ENCODE data around the gene SON.

The SON gene

DNA sequence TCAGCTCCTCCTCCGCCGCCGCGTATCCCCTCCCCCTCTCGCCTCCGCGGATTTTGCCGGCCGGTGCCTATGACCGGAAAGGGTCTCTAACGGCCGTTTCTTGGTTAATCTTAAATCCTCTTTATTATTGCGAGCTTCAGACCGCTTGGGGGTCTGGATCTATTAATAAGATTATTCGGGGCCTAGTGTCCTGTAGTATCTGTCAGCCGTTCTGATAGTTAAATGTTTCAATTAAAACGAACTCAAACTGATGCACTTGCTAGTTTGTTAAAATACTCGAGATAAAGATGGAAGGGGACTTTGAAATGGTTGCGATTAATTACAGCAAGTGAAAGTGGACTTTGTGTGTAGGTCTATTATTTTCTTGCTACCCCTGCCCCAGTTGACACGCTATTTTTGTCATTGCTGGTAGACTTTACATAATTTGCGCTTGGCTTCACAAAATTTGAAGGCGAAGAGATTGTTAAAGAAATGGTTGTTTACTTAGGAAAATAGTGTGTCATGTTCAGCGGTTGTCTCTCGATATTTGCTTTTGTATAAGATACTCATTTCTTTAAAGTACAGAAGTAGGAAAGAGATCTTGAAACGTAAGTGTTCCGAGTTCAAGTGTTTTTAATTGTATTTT is 779 bp downstream of the SON start:
- peak; percentile 77 for DNase-seq

DNA sequence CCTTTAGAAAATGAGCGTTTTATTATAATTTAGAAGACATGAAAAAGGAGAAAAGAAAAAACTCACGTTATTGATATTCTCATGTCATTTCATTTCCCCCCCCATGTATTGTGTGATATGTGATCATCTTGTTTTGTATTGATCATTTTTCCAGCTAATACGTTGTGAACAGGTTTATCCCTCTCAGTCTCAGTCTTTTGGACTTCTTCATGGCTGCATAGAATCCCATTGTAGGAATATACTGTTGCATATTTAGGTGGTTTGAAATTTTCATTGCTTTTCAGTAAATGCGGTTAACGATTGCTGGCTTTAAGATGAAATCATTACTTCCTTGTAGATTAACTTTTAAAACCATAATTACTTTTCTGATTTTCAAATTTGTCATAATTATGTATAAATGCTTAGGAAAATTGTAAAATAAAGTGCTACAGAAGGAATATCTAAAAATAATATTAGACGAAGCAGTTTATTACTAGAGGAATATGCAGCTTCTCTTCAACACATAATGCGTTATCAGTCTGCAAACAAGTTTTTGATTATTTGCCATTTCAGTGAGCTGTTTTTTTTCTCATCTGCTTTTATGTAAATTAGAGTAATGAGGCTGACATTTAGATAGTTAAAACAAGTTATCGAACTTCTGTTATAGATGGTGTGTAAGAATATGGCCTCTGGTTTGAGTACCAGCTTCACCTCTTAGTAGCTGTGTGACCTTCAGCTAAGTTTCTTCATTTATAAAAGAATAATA is 1.8 kb downstream of the SON start:
- DNase-seq = no peak

DNA sequence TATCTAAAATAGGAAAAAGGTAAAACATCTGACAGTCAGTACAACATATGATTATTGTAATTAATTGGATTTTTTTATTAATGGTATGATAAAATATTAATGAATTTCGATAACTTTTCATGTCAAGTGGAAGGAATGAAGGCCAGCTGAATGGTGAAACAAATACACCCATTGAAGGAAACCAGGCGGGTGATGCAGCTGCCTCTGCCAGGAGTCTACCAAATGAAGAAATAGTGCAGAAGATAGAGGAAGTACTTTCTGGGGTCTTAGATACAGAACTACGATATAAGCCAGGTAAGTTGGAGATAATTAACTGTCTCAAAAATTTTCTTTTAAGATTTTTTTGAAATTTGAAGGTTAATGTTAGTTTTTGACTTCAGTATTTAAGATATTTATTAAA is 3.2 kb downstream of the SON start:
- DNase-seq = no peak

DNA sequence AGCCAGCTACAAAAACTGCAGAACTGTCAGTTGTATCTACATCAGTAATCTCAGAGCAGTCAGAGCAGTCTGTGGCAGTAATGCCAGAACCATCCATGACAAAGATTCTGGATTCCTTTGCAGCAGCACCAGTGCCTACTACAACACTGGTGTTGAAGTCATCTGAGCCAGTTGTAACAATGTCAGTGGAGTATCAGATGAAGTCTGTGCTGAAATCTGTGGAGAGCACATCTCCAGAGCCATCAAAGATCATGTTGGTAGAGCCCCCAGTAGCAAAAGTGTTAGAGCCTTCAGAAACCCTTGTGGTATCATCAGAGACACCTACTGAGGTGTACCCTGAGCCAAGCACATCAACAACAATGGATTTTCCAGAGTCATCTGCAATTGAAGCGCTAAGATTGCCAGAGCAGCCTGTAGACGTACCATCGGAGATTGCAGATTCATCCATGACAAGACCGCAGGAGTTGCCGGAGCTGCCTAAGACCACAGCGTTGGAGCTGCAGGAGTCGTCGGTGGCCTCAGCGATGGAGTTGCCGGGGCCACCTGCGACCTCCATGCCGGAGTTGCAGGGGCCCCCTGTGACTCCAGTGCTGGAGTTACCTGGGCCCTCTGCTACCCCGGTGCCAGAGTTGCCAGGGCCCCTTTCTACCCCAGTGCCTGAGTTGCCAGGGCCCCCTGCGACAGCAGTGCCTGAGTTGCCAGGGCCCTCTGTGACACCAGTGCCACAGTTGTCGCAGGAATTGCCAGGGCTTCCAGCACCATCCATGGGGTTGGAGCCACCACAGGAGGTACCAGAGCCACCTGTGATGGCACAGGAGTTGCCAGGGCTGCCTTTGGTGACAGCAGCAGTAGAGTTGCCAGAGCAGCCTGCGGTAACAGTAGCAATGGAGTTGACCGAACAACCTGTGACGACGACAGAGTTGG is 7.3 kb downstream of the SON start:
- DNase-seq = no peak

DNA sequence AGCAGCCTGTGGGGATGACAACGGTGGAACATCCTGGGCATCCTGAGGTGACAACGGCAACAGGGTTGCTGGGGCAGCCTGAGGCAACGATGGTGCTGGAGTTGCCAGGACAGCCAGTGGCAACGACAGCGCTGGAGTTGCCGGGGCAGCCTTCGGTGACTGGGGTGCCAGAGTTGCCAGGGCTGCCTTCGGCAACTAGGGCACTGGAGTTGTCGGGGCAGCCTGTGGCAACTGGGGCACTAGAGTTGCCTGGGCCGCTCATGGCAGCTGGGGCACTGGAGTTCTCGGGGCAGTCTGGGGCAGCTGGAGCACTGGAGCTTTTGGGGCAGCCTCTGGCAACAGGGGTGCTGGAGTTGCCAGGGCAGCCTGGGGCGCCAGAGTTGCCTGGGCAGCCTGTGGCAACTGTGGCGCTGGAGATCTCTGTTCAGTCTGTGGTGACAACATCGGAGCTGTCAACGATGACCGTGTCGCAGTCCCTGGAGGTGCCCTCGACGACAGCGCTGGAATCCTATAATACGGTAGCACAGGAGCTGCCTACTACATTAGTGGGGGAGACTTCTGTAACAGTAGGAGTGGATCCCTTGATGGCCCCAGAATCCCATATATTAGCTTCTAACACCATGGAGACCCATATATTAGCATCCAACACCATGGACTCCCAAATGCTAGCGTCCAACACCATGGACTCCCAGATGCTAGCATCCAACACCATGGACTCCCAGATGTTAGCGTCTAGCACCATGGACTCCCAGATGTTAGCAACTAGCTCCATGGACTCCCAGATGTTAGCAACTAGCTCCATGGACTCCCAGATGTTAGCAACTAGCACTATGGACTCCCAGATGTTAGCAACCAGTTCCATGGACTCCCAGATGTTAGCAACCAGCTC is 8.2 kb downstream of the SON start:
- DNase-seq = no peak

DNA sequence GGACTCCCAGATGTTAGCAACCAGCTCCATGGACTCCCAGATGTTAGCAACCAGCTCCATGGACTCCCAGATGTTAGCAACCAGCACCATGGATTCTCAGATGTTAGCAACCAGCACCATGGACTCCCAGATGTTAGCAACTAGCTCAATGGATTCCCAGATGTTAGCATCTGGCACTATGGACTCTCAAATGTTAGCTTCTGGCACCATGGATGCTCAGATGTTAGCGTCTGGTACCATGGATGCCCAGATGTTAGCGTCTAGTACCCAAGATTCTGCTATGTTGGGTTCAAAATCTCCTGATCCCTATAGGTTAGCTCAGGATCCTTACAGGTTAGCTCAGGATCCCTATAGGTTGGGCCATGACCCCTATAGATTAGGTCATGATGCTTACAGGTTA is 8.8 kb downstream of the SON start:
- no peak for DNase-seq

DNA sequence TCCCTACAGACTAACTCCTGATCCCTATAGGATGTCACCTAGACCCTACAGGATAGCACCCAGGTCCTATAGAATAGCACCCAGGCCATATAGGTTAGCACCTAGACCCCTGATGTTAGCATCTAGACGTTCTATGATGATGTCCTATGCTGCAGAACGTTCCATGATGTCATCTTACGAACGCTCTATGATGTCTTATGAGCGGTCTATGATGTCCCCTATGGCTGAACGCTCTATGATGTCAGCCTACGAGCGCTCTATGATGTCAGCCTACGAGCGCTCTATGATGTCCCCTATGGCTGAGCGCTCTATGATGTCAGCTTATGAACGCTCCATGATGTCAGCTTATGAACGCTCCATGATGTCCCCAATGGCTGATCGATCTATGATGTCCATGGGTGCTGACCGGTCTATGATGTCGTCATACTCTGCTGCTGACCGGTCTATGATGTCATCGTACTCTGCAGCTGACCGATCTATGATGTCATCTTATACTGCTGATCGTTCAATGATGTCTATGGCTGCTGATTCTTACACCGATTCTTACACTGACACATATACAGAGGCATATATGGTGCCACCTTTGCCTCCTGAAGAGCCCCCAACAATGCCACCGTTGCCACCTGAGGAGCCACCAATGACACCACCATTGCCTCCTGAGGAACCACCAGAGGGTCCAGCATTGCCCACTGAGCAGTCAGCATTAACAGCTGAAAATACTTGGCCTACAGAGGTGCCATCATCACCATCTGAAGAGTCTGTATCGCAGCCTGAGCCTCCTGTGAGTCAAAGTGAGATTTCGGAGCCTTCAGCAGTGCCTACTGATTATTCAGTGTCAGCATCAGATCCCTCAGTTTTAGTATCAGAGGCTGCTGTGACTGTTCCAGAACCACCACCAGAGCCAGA is 9.5 kb downstream of the SON start:
- no peak for DNase-seq

DNA sequence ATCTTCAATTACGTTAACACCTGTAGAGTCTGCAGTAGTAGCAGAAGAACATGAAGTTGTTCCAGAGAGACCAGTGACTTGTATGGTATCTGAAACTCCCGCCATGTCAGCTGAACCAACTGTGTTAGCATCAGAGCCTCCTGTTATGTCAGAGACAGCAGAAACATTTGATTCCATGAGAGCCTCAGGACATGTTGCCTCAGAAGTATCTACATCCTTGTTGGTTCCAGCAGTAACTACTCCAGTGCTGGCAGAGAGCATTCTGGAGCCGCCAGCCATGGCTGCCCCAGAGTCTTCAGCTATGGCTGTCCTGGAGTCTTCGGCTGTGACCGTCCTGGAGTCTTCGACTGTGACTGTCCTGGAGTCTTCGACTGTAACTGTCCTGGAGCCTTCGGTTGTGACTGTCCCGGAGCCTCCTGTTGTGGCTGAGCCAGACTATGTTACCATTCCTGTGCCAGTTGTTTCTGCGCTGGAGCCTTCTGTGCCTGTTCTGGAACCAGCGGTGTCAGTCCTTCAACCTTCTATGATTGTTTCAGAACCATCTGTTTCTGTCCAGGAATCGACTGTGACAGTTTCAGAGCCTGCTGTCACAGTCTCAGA is 10.3 kb downstream of the SON start:
- DNase-seq = no peak

DNA sequence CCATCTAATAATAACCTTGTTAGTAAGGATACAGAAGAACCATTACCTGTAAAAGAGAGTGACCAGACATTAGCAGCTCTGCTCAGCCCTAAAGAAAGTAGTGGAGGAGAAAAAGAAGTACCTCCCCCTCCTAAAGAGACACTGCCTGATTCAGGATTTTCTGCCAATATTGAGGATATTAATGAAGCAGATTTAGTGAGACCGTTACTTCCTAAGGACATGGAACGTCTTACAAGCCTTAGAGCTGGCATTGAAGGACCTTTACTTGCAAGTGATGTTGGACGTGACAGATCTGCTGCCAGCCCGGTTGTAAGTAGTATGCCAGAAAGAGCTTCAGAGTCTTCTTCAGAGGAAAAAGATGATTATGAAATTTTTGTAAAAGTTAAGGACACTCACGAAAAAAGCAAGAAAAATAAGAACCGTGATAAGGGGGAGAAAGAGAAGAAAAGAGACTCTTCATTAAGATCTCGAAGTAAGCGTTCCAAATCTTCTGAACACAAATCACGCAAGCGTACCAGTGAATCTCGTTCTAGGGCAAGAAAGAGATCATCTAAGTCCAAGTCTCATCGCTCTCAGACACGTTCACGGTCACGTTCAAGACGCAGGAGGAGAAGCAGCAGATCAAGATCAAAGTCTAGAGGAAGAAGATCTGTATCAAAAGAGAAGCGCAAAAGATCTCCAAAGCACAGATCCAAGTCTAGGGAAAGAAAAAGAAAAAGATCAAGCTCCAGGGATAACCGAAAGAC is 11.6 kb downstream of the SON start:
- no peak for DNase-seq

DNA sequence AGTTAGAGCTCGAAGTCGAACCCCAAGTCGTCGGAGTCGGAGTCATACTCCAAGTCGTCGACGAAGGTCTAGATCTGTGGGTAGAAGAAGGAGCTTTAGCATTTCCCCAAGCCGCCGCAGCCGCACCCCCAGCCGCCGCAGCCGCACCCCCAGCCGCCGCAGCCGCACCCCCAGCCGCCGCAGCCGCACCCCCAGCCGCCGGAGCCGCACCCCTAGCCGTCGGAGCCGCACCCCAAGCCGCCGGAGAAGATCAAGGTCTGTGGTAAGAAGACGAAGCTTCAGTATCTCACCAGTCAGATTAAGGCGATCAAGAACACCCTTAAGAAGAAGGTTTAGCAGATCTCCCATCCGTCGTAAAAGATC is 12.1 kb downstream of the SON start:
- DNase-seq = no peak

DNA sequence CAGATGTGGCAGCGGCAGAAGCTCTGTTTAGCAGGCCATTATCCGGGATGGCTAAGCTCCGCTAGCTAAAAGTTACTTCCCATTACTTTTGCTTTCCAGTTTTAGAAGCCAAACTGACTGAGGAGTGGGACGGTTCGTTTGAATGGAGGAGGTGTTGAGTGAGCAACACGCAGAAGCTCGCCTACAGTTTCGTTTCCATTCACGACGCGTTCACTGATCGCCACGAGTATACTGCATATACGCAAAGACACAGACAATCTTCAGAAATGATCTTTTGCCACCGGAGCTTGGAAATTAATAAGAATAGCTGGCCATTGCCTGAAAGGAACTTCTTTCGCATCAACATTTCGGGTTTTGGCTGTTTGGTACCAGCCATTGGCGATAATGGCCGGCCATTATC is 14.6 kb downstream of the SON start:
- DNase-seq = no peak

DNA sequence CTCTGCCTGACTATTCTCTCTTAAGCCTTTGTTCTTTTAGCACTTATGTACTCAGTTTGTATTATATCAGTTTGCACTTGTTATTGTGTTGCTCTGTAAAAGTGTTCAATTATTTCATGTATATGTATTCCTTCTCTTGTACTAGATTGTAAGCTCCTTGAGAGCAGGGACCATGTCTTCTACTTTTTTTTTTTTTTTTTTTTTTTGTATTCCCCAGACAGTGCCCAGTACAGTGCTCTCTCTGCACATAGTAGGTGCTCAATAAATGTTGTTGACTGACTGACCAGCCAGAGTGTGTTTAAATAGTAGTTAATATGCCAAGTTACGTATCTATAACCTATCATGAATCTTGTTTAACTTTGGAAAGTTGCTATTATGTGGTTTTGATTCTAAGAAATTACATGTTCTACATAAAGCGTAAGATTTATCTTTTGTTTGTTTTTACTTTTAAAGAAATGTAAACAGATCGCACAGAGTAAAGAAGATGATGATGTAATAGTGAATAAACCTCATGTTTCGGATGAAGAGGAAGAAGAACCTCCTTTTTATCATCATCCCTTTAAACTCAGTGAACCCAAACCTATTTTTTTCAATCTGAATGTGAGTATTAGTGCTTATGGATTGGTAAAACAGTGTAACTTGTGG is 16.1 kb downstream of the SON start:
- DNase-seq = no peak

DNA sequence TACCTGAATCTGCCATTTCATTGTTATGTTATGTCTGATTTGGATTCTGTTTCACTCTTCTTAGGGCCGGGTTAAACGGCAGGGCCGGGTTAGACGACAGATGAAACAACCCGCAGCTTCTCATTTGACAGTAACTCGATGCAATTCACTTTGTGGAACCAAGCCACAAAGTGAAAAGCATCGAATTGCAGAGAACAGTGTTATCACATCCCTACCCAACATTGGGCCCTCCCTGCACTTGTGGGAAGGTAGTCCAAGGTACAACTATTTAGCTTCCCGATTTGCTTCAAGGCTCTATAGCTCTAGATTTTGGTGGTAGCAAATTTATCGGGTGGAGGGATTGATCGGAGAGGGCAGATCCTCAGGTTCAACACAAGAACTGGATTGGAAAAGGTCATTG is 17.0 kb downstream of the SON start:
- no peak for DNase-seq

DNA sequence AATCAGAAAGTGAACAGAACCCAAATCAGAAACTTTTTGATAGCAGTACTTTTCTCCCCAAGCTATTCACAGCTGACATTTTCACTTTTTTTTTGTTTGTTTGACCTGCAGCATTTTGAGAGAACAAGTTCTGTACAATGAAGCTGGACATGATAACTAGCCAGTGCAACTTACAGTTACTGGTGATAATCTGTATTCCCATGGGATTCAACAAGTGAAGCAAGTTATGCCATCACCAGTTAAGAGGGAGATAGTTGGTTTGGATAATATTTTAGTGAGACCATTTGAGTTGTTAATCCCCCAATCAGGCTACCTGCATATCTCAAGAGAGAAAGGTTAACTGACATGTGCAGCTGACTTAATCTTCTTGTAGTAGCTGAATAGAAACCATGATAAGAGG is 18.1 kb downstream of the SON start:
- no peak for DNase-seq

DNA sequence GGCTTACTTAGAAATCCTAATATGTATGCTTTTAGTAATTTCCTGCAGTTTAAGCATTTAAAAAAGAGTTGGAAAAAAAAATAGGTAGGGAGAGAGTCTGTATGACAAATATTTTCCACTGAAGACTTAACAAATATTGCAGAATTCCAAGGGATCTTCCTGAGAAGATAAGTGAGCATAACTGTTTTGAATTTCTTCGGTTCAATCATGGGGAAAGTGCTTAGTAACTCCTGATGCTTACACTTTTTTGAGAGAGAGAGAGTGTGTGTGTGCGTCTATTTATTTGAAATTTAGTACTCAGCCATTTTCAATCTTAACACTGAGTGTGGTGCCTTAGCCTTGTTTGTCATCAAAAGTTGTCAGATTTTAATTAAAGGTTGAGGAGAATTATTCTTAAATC is 18.5 kb downstream of the SON start:
- DNase-seq = no peak

DNA sequence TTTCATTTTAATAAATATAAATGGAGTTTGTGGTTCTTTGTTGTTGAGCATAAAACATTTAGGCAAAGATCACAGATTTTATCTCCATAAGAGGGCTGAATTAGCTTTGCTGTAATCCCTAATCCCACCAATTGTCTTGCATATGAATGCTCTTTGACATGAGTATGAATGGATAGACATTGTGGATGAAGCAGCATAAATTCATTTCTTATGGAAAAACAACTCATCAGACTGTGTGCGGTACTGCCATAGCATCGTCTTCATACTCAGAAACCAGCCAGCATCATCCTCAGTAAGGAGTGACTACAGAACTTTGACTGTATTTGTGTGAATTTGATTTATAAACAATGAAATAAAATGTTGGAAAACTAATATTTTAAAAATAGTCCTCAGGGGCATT is 19.6 kb downstream of the SON start:
- DNase-seq = no peak

DNA sequence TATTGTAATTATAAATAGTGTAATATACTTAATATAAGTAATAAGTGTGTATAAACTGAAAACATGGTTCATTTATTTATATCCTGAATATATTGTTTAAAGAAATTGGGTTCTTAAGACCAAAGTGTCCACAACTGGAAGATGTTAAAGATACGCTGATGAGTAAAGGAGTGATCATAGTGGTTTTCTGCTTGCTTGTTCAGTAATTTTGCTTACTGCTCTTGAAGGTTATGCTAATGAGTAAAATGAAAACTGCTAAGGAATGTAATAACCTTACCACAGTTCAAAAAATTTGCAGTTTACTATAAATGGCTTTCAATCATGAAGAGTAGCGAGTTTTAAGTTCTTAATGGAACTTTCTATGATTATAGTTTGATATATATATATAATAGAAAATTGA is 23.7 kb downstream of the SON start:
- peak; percentile 26 for DNase-seq

DNA sequence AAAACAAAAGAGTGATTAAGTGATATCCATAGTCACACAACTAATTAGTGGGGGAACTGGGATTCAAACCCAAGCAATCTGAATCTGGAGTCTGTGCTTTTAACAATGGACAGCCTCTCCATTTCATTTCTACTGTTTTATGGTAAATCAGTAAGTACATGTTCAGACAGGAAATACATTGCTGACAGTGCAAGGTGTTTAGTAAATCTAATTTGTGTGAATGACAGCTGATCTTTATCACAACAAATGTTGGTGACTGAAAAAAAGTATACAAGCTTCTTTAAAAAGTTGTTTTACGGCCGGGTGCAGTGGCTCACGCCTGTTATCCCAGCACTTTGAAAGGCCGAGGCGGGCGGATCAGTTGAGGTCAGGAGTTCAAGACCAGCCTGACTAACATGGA is 25.1 kb downstream of the SON start:
- no peak for DNase-seq

DNA sequence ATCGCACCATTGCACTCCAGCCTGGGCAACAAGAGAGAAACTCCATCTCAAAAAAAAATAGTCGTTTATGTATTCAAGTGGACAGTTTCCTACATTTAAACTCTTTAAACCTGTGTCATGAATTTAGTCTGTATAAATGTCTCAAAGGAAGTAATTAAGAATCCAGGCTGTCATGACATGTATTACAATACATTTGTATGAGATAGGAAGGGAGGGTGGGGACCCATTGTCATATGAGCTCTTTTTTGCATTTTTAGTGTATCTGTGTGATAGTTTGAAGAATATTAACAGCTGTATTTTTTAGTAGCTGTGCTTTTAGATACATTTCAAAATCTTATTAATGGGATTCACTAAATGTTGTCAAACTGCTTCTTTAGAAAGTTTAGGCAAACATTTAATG is 25.6 kb downstream of the SON start:
- no peak for DNase-seq

DNA sequence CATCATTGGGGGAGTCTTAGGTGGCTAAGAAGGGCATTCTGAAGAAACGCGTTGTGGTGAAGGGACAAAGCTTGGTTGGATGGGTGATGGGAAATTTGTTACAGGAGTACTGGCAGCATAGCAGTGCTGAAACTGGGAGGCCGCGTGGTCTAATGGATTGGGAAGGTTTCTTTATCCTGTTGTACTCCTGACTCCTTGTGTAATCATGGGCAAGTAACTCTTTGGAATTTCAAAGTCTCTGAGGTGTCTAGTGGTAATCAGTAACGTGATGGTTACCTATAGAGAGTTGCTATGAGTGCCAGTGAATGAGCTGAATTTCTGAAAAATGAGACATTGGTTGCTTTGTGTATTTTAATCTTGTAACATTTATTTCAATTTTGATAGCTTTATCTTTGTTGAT is 27.2 kb downstream of the SON start:
- DNase-seq = no peak
